ENCODE results near the gene GNAI2.

The GNAI2 gene

GRCh38 chr3:50192689-50193141, 43.3 kb upstream of the GNAI2 start:
- DNase-seq (ENCODE audit: low read depth): peak; percentile 17
- H3K4me3 ChIP-seq (ENCODE audit: low read depth, low read length): no peak overlapping the region
- TF ChIP-seq CTCF (IDR thresholded peaks at IDR 0.05; ENCODE audit: control insufficient read depth, extremely low read depth, insufficient read depth): peak; percentile 86

- H3K4me3 ChIP-seq (ENCODE audit: low read depth, low read length): no peak overlapping the region
- TF ChIP-seq CTCF (IDR thresholded peaks at IDR 0.05; ENCODE audit: control insufficient read depth, extremely low read depth, insufficient read depth): no peak
- no peak for DNase-seq (ENCODE audit: low read depth)
Measured at GRCh38 chr3:50193286-50193685, 42.7 kb upstream of the GNAI2 start.

GRCh38 chr3:50193746-50194127, 42.3 kb upstream of the GNAI2 start:
- H3K4me3 ChIP-seq (ENCODE audit: low read depth, low read length): no peak overlapping the region
- no peak for TF ChIP-seq CTCF (IDR thresholded peaks at IDR 0.05; ENCODE audit: control insufficient read depth, extremely low read depth, insufficient read depth)
- DNase-seq (ENCODE audit: low read depth): no peak

- peak; percentile 3 for DNase-seq (ENCODE audit: low read depth)
- no peak overlapping the region for H3K4me3 ChIP-seq (ENCODE audit: low read depth, low read length)
- TF ChIP-seq CTCF (IDR thresholded peaks at IDR 0.05; ENCODE audit: control insufficient read depth, extremely low read depth, insufficient read depth): peak; percentile 61
Measured at GRCh38 chr3:50194128-50194902, 41.7 kb upstream of the GNAI2 start.

GRCh38 chr3:50194903-50195500, 41.0 kb upstream of the GNAI2 start:
- no peak overlapping the region for H3K4me3 ChIP-seq (ENCODE audit: low read depth, low read length)
- no peak for TF ChIP-seq CTCF (IDR thresholded peaks at IDR 0.05; ENCODE audit: control insufficient read depth, extremely low read depth, insufficient read depth)
- no peak for DNase-seq (ENCODE audit: low read depth)

GRCh38 chr3:50195501-50196252, 40.3 kb upstream of the GNAI2 start:
- H3K4me3 ChIP-seq (ENCODE audit: low read depth, low read length): no peak overlapping the region
- no peak for TF ChIP-seq CTCF (IDR thresholded peaks at IDR 0.05; ENCODE audit: control insufficient read depth, extremely low read depth, insufficient read depth)
- no peak for DNase-seq (ENCODE audit: low read depth)
